GM12874 (cell line): ENCODE data around the gene TRIM66.

Experiments
- TF ChIP-seq, protein P1 (sequence below): IDR thresholded peaks from 2 replicates; pipeline ENCODE4 v1.5.1; 2011; ENCODE audit warnings: low read depth, mild to moderate bottlenecking, control low read depth, low read length, moderate library complexity; ENCODE audit not compliant: insufficient read depth

TRIM66 gene

DNA sequence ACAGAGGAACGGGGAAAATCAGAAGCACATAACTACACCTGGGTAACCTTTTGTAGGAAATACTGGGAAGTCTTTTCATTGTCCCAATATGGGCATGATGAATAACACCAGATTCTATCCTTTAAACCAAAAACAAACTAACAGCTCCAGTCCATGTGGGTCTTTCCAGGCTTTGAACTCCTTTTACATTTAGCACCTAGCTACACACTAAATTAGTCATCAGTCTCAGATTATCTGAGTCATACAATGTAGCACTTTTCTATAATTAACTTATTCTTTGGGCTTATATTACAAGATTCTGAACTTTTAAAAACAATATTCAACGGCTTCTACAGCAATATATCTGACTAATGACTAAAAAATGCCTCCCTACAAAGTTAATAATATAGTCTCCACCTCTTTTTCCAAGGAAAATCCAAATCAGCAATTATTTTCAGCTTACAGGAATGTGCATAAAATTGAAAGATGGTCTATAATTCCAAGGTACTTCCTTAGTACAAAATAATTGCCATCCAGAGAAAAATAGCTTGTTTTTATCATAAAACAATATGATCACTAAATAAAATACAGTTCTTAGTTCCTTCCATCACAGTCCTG is 114.8 kb downstream of the TRIM66 start:
- TF ChIP-seq, protein P1, sequence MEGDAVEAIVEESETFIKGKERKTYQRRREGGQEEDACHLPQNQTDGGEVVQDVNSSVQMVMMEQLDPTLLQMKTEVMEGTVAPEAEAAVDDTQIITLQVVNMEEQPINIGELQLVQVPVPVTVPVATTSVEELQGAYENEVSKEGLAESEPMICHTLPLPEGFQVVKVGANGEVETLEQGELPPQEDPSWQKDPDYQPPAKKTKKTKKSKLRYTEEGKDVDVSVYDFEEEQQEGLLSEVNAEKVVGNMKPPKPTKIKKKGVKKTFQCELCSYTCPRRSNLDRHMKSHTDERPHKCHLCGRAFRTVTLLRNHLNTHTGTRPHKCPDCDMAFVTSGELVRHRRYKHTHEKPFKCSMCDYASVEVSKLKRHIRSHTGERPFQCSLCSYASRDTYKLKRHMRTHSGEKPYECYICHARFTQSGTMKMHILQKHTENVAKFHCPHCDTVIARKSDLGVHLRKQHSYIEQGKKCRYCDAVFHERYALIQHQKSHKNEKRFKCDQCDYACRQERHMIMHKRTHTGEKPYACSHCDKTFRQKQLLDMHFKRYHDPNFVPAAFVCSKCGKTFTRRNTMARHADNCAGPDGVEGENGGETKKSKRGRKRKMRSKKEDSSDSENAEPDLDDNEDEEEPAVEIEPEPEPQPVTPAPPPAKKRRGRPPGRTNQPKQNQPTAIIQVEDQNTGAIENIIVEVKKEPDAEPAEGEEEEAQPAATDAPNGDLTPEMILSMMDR: no peak

DNA sequence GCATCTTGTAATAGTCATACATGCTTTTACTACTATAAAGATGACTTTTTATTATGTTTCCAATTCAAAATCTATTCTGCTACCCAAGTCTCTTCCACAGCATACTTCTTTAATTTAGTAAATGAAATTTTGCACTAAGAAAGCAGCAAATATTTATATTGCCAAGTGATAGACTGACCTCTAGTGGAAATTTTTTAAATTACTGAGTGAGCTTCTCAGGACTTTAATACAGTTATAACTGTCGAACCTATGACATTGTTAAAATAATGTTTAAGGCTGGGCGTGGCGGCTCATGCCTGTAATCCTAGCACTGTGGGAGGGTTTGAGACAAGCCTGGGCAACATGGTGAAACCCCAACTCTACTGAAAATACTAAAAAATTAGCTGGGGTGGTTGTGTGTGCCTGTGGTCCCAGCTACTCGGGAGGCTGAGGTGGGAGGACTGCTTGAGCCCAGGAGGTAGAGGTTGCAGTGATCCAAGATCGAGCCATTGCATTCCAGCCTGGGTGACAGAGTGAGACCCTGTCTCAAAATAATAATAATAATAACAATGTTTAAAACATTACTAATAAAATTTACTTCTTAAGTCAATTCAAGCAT is 115.8 kb downstream of the TRIM66 start:
- TF ChIP-seq, protein P1: no peak

DNA sequence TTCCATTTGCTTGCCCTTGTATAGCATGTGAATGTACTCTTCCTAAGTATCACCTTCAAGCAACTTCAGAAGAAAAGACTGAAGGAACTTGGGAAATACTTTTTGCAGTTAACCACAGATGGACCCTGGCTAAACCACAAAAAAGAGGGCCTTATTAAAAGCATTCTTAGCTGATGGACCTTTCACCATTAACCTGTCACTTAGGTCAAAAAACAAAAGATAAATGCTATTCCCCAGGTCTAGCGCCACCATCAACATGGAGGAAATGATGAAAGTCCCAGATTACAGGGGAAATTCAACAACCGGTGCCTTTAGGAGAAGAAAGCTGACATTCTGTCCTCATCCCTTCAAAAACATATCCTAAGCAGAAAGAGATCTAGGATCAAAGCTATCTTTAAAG is 117.9 kb downstream of the TRIM66 start:
- TF ChIP-seq, protein P1: no peak
